H7 (cell line): Measurements from ENCODE around the gene GOLGA6A. TPM values are rescaled to one million over a fixed set of nuclear protein-coding genes. Genes with fewer than 3 reads are reported as not detected.
"Not testable (repeated sequence)": the region's sequence is repeated elsewhere in the genome, so short reads cannot be mapped to it uniquely, and the experiment has no call there.

ENCODE experiments used
- DNase-seq: peaks from one replicate; pipeline ENCODE4 v3.0.0; 2012
- H3K27me3 ChIP-seq: 2 replicates; pipeline ENCODE4 v1.6.0; 2011; ENCODE audit warnings: mild to moderate bottlenecking, low read length; ENCODE audit not compliant: control insufficient read depth, insufficient read depth
- H3K36me3 ChIP-seq: replicated peaks from 2 replicates; pipeline ENCODE4 v1.5.1; 2011; ENCODE audit warnings: low read length; ENCODE audit not compliant: control insufficient read depth, insufficient read depth
- H3K4me3 ChIP-seq: 2 replicates; pipeline ENCODE4 v1.5.1; 2011; ENCODE audit warnings: low read depth, mild to moderate bottlenecking, control low read depth, low read length, moderate library complexity; ENCODE audit not compliant: insufficient read depth
- total RNA-seq: library from RNA; depleted of rRNA; stranded (reverse); fragments of >200 nt; shearing (Covaris generic); gene quantifications from 2 replicates; pipeline ENCODE4 v1.2.3, GENCODE V29; 2014

GOLGA6A gene
- total RNA-seq, 1 experiment from 2014 or later: 2.2 TPM

GRCh38 chr15:74123131-74123429 lies 40.7 kb upstream of the GOLGA6A start:
- Histone ChIP-seq H3K27me3 (peaks cover 16% of the 10 kb centered on the region), H3K36me3 (no peaks in the 10 kb centered on the region), H3K4me3 (no peak overlapping the region)
- peak; percentile 86 for DNase-seq

GRCh38 chr15:74122403-74123130 lies 40.2 kb upstream of the GOLGA6A start:
- no peak overlapping the region for H3K4me3 ChIP-seq
- peaks cover 11% of the 10 kb centered on the region for H3K27me3 ChIP-seq
- no peak for DNase-seq
- H3K36me3 ChIP-seq: no peaks in the 10 kb centered on the region

GRCh38 chr15:74121858-74122257 lies 39.5 kb upstream of the GOLGA6A start:
- DNase-seq: no peak
- Histone ChIP-seq H3K36me3 (no peaks in the 10 kb centered on the region), H3K27me3 (peaks cover 6% of the 10 kb centered on the region), H3K4me3 (no peak overlapping the region)

GRCh38 chr15:74121039-74121438 lies 38.7 kb upstream of the GOLGA6A start:
- H3K27me3 ChIP-seq: peaks cover 5% of the 10 kb centered on the region
- no peak overlapping the region for H3K4me3 ChIP-seq
- no peak for DNase-seq
- H3K36me3 ChIP-seq: no peaks in the 10 kb centered on the region

GRCh38 chr15:74120426-74120825 lies 38.1 kb upstream of the GOLGA6A start:
- Histone ChIP-seq H3K27me3 (peaks cover 5% of the 10 kb centered on the region), H3K4me3 (no peak overlapping the region)

GRCh38 chr15:74109713-74110112 lies 27.4 kb upstream of the GOLGA6A start:
- H3K36me3 ChIP-seq: no peaks in the 10 kb centered on the region

More at GRCh38 chr15:74120426-74120825, 38.1 kb upstream of the GOLGA6A start:
- H3K36me3 ChIP-seq: no peaks in the 10 kb centered on the region
- DNase-seq: no peak

GRCh38 chr15:74108611-74109010 lies 26.3 kb upstream of the GOLGA6A start:
- DNase-seq: peak; percentile 57
- H3K36me3 ChIP-seq: not testable (repeated sequence)

More at GRCh38 chr15:74109713-74110112, 27.4 kb upstream of the GOLGA6A start:
- Histone ChIP-seq H3K4me3 (no peak overlapping the region), H3K27me3 (no peaks in the 10 kb centered on the region)
- no peak for DNase-seq

GRCh38 chr15:74108111-74108510 lies 25.8 kb upstream of the GOLGA6A start:
- Histone ChIP-seq H3K4me3 (no peak overlapping the region), H3K27me3 (no peaks in the 10 kb centered on the region), H3K36me3 (no peaks in the 10 kb centered on the region)
- DNase-seq: no peak

More at GRCh38 chr15:74108611-74109010, 26.3 kb upstream of the GOLGA6A start:
- H3K27me3 ChIP-seq, H3K4me3 ChIP-seq: not testable (repeated sequence)

GRCh38 chr15:74099963-74100733 lies 17.8 kb upstream of the GOLGA6A start:
- H3K36me3 ChIP-seq, H3K27me3 ChIP-seq: not testable (repeated sequence)
- peak; percentile 91 for DNase-seq
- peak overlapping the region; percentile 29 for H3K4me3 ChIP-seq

GRCh38 chr15:74096753-74097474 lies 14.6 kb upstream of the GOLGA6A start:
- H3K36me3 ChIP-seq, DNase-seq, H3K4me3 ChIP-seq, H3K27me3 ChIP-seq: not testable (repeated sequence)

- not testable (repeated sequence) for H3K27me3 ChIP-seq, H3K4me3 ChIP-seq, DNase-seq, H3K36me3 ChIP-seq
Measured at GRCh38 chr15:74095610-74096009, 13.3 kb upstream of the GOLGA6A start.

GRCh38 chr15:74094567-74094966 lies 12.2 kb upstream of the GOLGA6A start:
- H3K27me3 ChIP-seq, DNase-seq, H3K36me3 ChIP-seq, H3K4me3 ChIP-seq: not testable (repeated sequence)

- H3K4me3 ChIP-seq, H3K36me3 ChIP-seq, H3K27me3 ChIP-seq, DNase-seq: not testable (repeated sequence)
Measured at GRCh38 chr15:74075781-74076180, 6.6 kb downstream of the GOLGA6A start.

- H3K36me3 ChIP-seq, H3K4me3 ChIP-seq, H3K27me3 ChIP-seq, DNase-seq: not testable (repeated sequence)
Measured at GRCh38 chr15:74072614-74073337, 9.6 kb downstream of the GOLGA6A start.
